HG03025 (cell line): ENCODE results near the gene PCYOX1L.

Experiments
- ATAC-seq: cut with Tn5 transposase; IDR thresholded peaks from one replicate; pipeline ENCODE4 v1.9.1; 2021; ENCODE audit warnings: mild to moderate bottlenecking, moderate library complexity; ENCODE audit not compliant: unreplicated experiment, low FRiP score

PCYOX1L gene

GRCh38 chr5:149366169-149366729 is 8.4 kb downstream of the PCYOX1L start:
- no peak for ATAC-seq

- no peak for ATAC-seq
Observed at GRCh38 chr5:149367249-149367971, 9.6 kb downstream of the PCYOX1L start.

- ATAC-seq, result no peak
Observed at GRCh38 chr5:149367972-149368645, 10.3 kb downstream of the PCYOX1L start.

GRCh38 chr5:149370878-149371277 is 13.0 kb downstream of the PCYOX1L start:
- ATAC-seq, result no peak

- peak; percentile 75 for ATAC-seq
Observed at GRCh38 chr5:149371296-149371962, 13.6 kb downstream of the PCYOX1L start.

- no peak for ATAC-seq
Observed at GRCh38 chr5:149372076-149372795, 14.4 kb downstream of the PCYOX1L start.

GRCh38 chr5:149372932-149373331 is 15.1 kb downstream of the PCYOX1L start:
- ATAC-seq, result no peak

- ATAC-seq, result no peak
Observed at GRCh38 chr5:149374303-149374702, 16.5 kb downstream of the PCYOX1L start.

GRCh38 chr5:149374801-149375200 is 17.0 kb downstream of the PCYOX1L start:
- ATAC-seq, result no peak

GRCh38 chr5:149375434-149375833 is 17.6 kb downstream of the PCYOX1L start:
- ATAC-seq, result no peak

GRCh38 chr5:149376104-149376503 is 18.3 kb downstream of the PCYOX1L start:
- ATAC-seq, result no peak

GRCh38 chr5:149376711-149377447 is 19.0 kb downstream of the PCYOX1L start:
- no peak for ATAC-seq

- no peak for ATAC-seq
Observed at GRCh38 chr5:149378241-149378820, 20.5 kb downstream of the PCYOX1L start.

GRCh38 chr5:149379177-149379761 is 21.4 kb downstream of the PCYOX1L start, which contains the start of gene IL17B:
Gene IL17B (minus strand): TSS chr5:149379292. CDS start chr5:149379225, 67 bp downstream.
- ATAC-seq, result no peak

GRCh38 chr5:149379818-149380374 is 22.1 kb downstream of the PCYOX1L start:
- ATAC-seq, result no peak

- ATAC-seq, result no peak
Observed at GRCh38 chr5:149380466-149381121, 22.7 kb downstream of the PCYOX1L start.

GRCh38 chr5:149381261-149381985 is 23.6 kb downstream of the PCYOX1L start:
- no peak for ATAC-seq

GRCh38 chr5:149381986-149382338 is 24.1 kb downstream of the PCYOX1L start:
- no peak for ATAC-seq
